Activated CD4-positive, CD25-positive, alpha-beta regulatory T cell treated with anti-CD3 and anti-CD28 coated beads, Interleukin-2, amount 50 U/mL, for 24 hours (primary cell): ENCODE data around the gene RGS4.

Source experiments
- ATAC-seq, 2 donors: fragments of 150-1000 bp; cut with Tn5 transposase; one replicate each; pipeline ENCODE4 v1.10.0; 2021; ENCODE audit warnings: mild to moderate bottlenecking in 1 of 2, moderate library complexity in 1 of 2

The RGS4 gene

GRCh38 chr1:163104385-163105099 lies 35.4 kb downstream of the RGS4 start:
- ATAC-seq, result no peak

GRCh38 chr1:163106364-163106987 lies 37.3 kb downstream of the RGS4 start:
- no peak for ATAC-seq

GRCh38 chr1:163107655-163108054 lies 38.5 kb downstream of the RGS4 start:
- no peak for ATAC-seq

GRCh38 chr1:163115887-163116286 lies 46.7 kb downstream of the RGS4 start:
- ATAC-seq, result no peak

GRCh38 chr1:163119707-163120106 lies 50.5 kb downstream of the RGS4 start:
- ATAC-seq, result no peak

- ATAC-seq, result no peak
Observed at GRCh38 chr1:163120372-163120771, 51.2 kb downstream of the RGS4 start.

- no peak for ATAC-seq
Observed at GRCh38 chr1:163124812-163125211, 55.7 kb downstream of the RGS4 start.
